ENCODE measurements around the gene SYT7.

Gene SYT7

GRCh38 chr11:61581030-61581928, at the start of gene SYT7:
Gene SYT7 (minus strand): TSS chr11:61581076. CDS start chr11:61580820, 256 bp downstream.
- H3K27ac ChIP-seq, result peak within 1 kb of the TSS; percentile 95
- TF ChIP-seq CTCF (conservative IDR thresholded peaks at IDR 0.05), result peak; percentile 78

- TF ChIP-seq CTCF (conservative IDR thresholded peaks at IDR 0.05), result no peak
- no peak overlapping the region for H3K27ac ChIP-seq
Observed at GRCh38 chr11:61630089-61630488, 49.2 kb upstream of the SYT7 start.

- peak overlapping the region; percentile 97 for H3K27ac ChIP-seq
- no peak for TF ChIP-seq CTCF (conservative IDR thresholded peaks at IDR 0.05)
Observed at GRCh38 chr11:61629082-61629833, 48.4 kb upstream of the SYT7 start.

GRCh38 chr11:61628662-61628970, 47.7 kb upstream of the SYT7 start:
- no peak for TF ChIP-seq CTCF (conservative IDR thresholded peaks at IDR 0.05)

GRCh38 chr11:61627850-61628661, 47.2 kb upstream of the SYT7 start:
- TF ChIP-seq CTCF (conservative IDR thresholded peaks at IDR 0.05), result peak; percentile 90
- peak overlapping the region; percentile 97 for H3K27ac ChIP-seq

More at GRCh38 chr11:61628662-61628970, 47.7 kb upstream of the SYT7 start:
- H3K27ac ChIP-seq, result peak overlapping the region; percentile 97

- peak overlapping the region; percentile 97 for H3K27ac ChIP-seq
- peak; percentile 44 for TF ChIP-seq CTCF (conservative IDR thresholded peaks at IDR 0.05)
Observed at GRCh38 chr11:61626580-61627380, 45.9 kb upstream of the SYT7 start.
